Tibial nerve (tissue), 4 donors: ENCODE measurements around the gene PIK3AP1.

ENCODE experiments used
- EP300 ChIP-seq, 2 donors: sonication (generic); formaldehyde crosslinking; IDR thresholded peaks; one replicate each; pipeline ENCODE4 v1.6.1; 2017; ENCODE audit warnings: antibody characterized with exemption in 2 of 2, mild to moderate bottlenecking in 1 of 2
- POLR2A ChIP-seq, 2 donors: fragments of 450-650 bp; IDR thresholded peaks; one replicate each; pipeline ENCODE4 v1.6.1; 2017; ENCODE audit warnings: antibody characterized with exemption in 2 of 2, mild to moderate bottlenecking in 2 of 2, moderate library complexity in 2 of 2
- TF ChIP-seq, protein P1 (sequence below), 5 experiments: fragments of 200-600 bp in 3 of 5; fragments of 450-650 bp in 2 of 5; sonication (generic) in 3 of 5; IDR thresholded peaks; one replicate each; pipeline ENCODE4 v1.5.1; 2016 to 2019; ENCODE audit warnings: antibody characterized with exemption in 5 of 5, mild to moderate bottlenecking in 3 of 5, moderate library complexity in 2 of 5

DNA sequence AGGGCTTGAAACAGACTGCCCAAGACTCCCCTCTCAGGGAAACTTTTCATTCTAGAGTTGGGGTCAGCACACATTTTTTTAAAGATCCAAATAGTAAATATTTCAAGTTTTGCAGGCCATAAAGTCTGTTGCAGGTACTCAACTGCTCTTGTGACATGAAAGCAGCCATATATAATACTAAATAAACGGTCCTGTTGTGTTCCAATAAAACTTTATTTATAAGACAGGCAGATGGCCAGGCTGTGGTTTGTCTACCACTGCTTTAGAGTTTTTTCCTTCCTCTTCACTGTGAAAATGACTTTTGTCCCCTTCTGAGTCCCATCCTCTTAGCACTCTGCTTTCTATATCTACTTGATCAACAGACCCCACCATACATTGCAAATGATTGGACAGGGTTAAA, 93.0 kb downstream of the PIK3AP1 start:
- no peak for TF ChIP-seq POLR2A (IDR thresholded peaks at IDR 0.05)
- TF ChIP-seq, protein P1, sequence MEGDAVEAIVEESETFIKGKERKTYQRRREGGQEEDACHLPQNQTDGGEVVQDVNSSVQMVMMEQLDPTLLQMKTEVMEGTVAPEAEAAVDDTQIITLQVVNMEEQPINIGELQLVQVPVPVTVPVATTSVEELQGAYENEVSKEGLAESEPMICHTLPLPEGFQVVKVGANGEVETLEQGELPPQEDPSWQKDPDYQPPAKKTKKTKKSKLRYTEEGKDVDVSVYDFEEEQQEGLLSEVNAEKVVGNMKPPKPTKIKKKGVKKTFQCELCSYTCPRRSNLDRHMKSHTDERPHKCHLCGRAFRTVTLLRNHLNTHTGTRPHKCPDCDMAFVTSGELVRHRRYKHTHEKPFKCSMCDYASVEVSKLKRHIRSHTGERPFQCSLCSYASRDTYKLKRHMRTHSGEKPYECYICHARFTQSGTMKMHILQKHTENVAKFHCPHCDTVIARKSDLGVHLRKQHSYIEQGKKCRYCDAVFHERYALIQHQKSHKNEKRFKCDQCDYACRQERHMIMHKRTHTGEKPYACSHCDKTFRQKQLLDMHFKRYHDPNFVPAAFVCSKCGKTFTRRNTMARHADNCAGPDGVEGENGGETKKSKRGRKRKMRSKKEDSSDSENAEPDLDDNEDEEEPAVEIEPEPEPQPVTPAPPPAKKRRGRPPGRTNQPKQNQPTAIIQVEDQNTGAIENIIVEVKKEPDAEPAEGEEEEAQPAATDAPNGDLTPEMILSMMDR (IDR thresholded peaks at IDR 0.05), result no peak
- no peak for TF ChIP-seq EP300 (IDR thresholded peaks at IDR 0.05)
